8988T (cell line): ENCODE data around the gene PILRA.
"Not testable (repeated sequence)": the region's sequence is repeated elsewhere in the genome, so short reads cannot be mapped to it uniquely, and the experiment has no call there.

Experiments used
- DNase-seq: peaks from one replicate; pipeline ENCODE4 v3.0.0; 2011

PILRA gene

GRCh38 chr7:100435401-100436304 lies 62.4 kb downstream of the PILRA start:
- DNase-seq, result peak; percentile 56

- DNase-seq, result no peak
Observed at GRCh38 chr7:100437150-100438100, 64.1 kb downstream of the PILRA start.

- no peak for DNase-seq
Observed at GRCh38 chr7:100438172-100438571, 64.9 kb downstream of the PILRA start.

GRCh38 chr7:100438731-100439130 lies 65.4 kb downstream of the PILRA start:
- DNase-seq, result not testable (repeated sequence)

GRCh38 chr7:100439244-100439643 lies 66.0 kb downstream of the PILRA start:
- not testable (repeated sequence) for DNase-seq

- DNase-seq, result no peak
Observed at GRCh38 chr7:100441641-100442535, 68.6 kb downstream of the PILRA start.

GRCh38 chr7:100443096-100443840 lies 70.0 kb downstream of the PILRA start:
- no peak for DNase-seq

GRCh38 chr7:100444311-100445278 lies 71.3 kb downstream of the PILRA start:
- DNase-seq, result no peak

GRCh38 chr7:100446040-100446439 lies 72.8 kb downstream of the PILRA start:
- no peak for DNase-seq

- DNase-seq, result not testable (repeated sequence)
Observed at GRCh38 chr7:100447363-100447762, 74.1 kb downstream of the PILRA start.

GRCh38 chr7:100449190-100449795 lies 76.0 kb downstream of the PILRA start:
- no peak for DNase-seq
